ENCODE results near the gene ZNF132. TPM values are rescaled to one million over a fixed set of nuclear protein-coding genes. Genes with fewer than 3 reads are reported as not detected.

ZNF132 gene
- total and polyA plus RNA-seq, 9 of the 15 experiments (the other 6 are each of a cell fraction or from before 2014, with no cell fraction given), result 0.03 to 0.42 (median 0.10) TPM; not detected in 5

- TF ChIP-seq ZFP91 (CRISPR knock-in tag; IDR thresholded peaks at IDR 0.05) (no peak), SREBF2 (CRISPR knock-in tag; IDR thresholded peaks at IDR 0.05) (no peak)
Measured at GRCh38 chr19:58400916-58401839, 38.8 kb downstream of the ZNF132 start (continued).

GRCh38 chr19:58400316-58400915 is 39.5 kb downstream of the ZNF132 start:
- in situ Hi-C loops (cut with MboI), result no loop called here
- H3K4me3 ChIP-seq, result peak overlapping the region; percentile 40
- H3K27ac ChIP-seq (ENCODE audit: extremely low read depth, low read depth, low read length), result peak overlapping the region; percentile 7; the same call in 1 of the 3 replicates
- peaks cover 24% of the 10 kb centered on the region for H3K79me2 ChIP-seq (ENCODE audit: control insufficient read depth, insufficient read depth, low read length)
- 34% methylated on average over 18 of the region's 18 CpGs for WGBS (ENCODE audit: insufficient coverage, low coverage, missing lambda C conversion rate)
- H2AFZ ChIP-seq (ENCODE audit: low read depth, low read length), result peak overlapping the region; percentile 90
- TF ChIP-seq HDAC1 (IDR thresholded peaks at IDR 0.05), result 0 out of 4 replicates have a peak, but pooled peaks of 1 of the 2 experiments have one; percentile 1
- TF ChIP-seq ESRRB (CRISPR knock-in tag; IDR thresholded peaks at IDR 0.05; ENCODE audit: borderline replicate concordance), result no peak
- no peak for TF ChIP-seq KAT8 (IDR thresholded peaks at IDR 0.05; ENCODE audit: low read depth)
- peak; percentile 7; the same call in 1 of the 2 replicates for TF ChIP-seq ZFX (CRISPR knock-in tag; IDR thresholded peaks at IDR 0.05)
- no peak for TF ChIP-seq THAP12 (CRISPR knock-in tag; IDR thresholded peaks at IDR 0.05)
- 0 out of 2 replicates have a peak, but pooled peaks have one; percentile 50 for TF ChIP-seq ZC3H4 (CRISPR knock-in tag; IDR thresholded peaks at IDR 0.05; ENCODE audit: borderline replicate concordance)
- peak overlapping the region; percentile 85 for H3K4me2 ChIP-seq (ENCODE audit: insufficient read depth, low read length)
- BruUV-seq (replicated peaks), result no TSS peak
- peak overlapping the region; percentile 64 to 86 for H3K9ac ChIP-seq (ENCODE audit: insufficient read depth in 1 of 2, low read depth in 2 of 2, low read length in 2 of 2)
- ChIA-PET CTCF (ENCODE audit: low intra/inter-chr PET ratio) (no interaction called here), POLR2A (interaction anchor here (1.0 to 1.6 kb wide), 4 partner anchors 8 to 13 kb away, joined by 3 to 8 read pairs (median 6); partner anchors contain the start of gene ZNF584)
- no peaks in the 10 kb centered on the region for H3K9me3 ChIP-seq (replicated peaks; ENCODE audit: control insufficient read depth, insufficient read depth, low read depth, low read length)
- H3K4me1 ChIP-seq (replicated peaks in 1 of 2; ENCODE audit: control insufficient read depth in 2 of 2, insufficient read depth in 2 of 2, low read length in 2 of 2), result peaks cover 26 to 63% of the 10 kb centered on the region in 2 experiments
- H3K27me3 ChIP-seq (ENCODE audit: control insufficient read depth in 2 of 2, insufficient read depth in 2 of 2, low read length in 2 of 2), result no peaks in the 10 kb centered on the region
- FAIRE-seq (no peak), DNase-seq (ENCODE audit: extremely low read depth in 1 of 4, low spot score in 3 of 4) (peak in 1 of 4 experiments; percentile 3), ATAC-seq (no peak)
- H3K36me3 ChIP-seq (ENCODE audit: control insufficient read depth, insufficient read depth, low read length), result peaks cover 3% of the 10 kb centered on the region; the same call in 1 of the 3 replicates
- no peaks in the 10 kb centered on the region for H4K20me1 ChIP-seq (replicated peaks; ENCODE audit: control insufficient read depth, insufficient read depth, low read length)
- intact Hi-C loops (cut with micrococcal nuclease), result loop anchor here (2.0 to 10.0 kb wide), 2 partner anchors 176 to 218 kb away; partner anchors contain the start of genes ZNF274 and ZNF544
- no peaks in the 10 kb centered on the region for H3K9me1 ChIP-seq (ENCODE audit: control insufficient read depth, insufficient read depth, low read length)

Data from K562 (cell line).